Progenitor cell of endocrine pancreas (in vitro differentiated cells): ENCODE measurements around the gene CRBN. TPM values are rescaled to one million over a fixed set of nuclear protein-coding genes. Genes with fewer than 3 reads are reported as not detected.

Source experiments
- DNase-seq: peaks from one replicate; pipeline ENCODE4 v3.0.0; 2021; ENCODE audit warnings: low spot score; ENCODE audit not compliant: unreplicated experiment
- H3K27ac Mint-ChIP-seq: 2 replicates; pipeline ENCODE4 v1.8.0; 2021; ENCODE audit warnings: mild to moderate bottlenecking, moderate library complexity, mixed read lengths
- H3K27me3 Mint-ChIP-seq: 2 replicates; pipeline ENCODE4 v1.8.0; 2021; ENCODE audit warnings: mixed read lengths
- H3K36me3 Mint-ChIP-seq: 2 replicates; pipeline ENCODE4 v1.8.0; 2022; ENCODE audit warnings: mixed read lengths; ENCODE audit not compliant: insufficient read depth
- H3K4me1 Mint-ChIP-seq: 2 replicates; pipeline ENCODE4 v1.8.0; 2021; ENCODE audit warnings: low read depth, mixed read lengths
- H3K4me3 Mint-ChIP-seq: 2 replicates; pipeline ENCODE4 v1.8.0; 2021; ENCODE audit warnings: low read depth, mild to moderate bottlenecking, moderate library complexity, mixed read lengths
- H3K9me3 Mint-ChIP-seq: 2 replicates; pipeline ENCODE4 v1.8.0; 2021; ENCODE audit warnings: low read depth, mixed read lengths
- CTCF ChIP-seq: fragments of 200-600 bp; sonication (generic); IDR thresholded peaks from one replicate; pipeline ENCODE4 v1.5.0; 2021; ENCODE audit warnings: antibody characterized with exemption, mild to moderate bottlenecking; ENCODE audit not compliant: unreplicated experiment
- total RNA-seq: library from RNA; stranded (reverse); gene quantifications from 2 replicates; pipeline ENCODE4 v1.2.1, GENCODE V29; 2021

CRBN gene
- total RNA-seq, 1 donor from 2014 or later = 40.1 TPM

GRCh38 chr3:3107858-3108257 is 71.6 kb downstream of the CRBN start:
- Mint-ChIP-seq H3K4me1 (peaks cover 10% of the 10 kb centered on the region), H3K27ac (no peak overlapping the region), H3K4me3 (no peak overlapping the region), H3K27me3 (peaks cover 14% of the 10 kb centered on the region), H3K9me3 (no peaks in the 10 kb centered on the region), H3K36me3 (no peaks in the 10 kb centered on the region)
- TF ChIP-seq CTCF = no peak
- no peak for DNase-seq

- no peak overlapping the region for H3K27ac Mint-ChIP-seq
- no peaks in the 10 kb centered on the region for H3K9me3 Mint-ChIP-seq
- H3K36me3 Mint-ChIP-seq = no peaks in the 10 kb centered on the region
- H3K4me1 Mint-ChIP-seq = peaks cover 10% of the 10 kb centered on the region
- H3K27me3 Mint-ChIP-seq = peaks cover 14% of the 10 kb centered on the region
- TF ChIP-seq CTCF = no peak
- DNase-seq = no peak
- H3K4me3 Mint-ChIP-seq = no peak overlapping the region
Measured at GRCh38 chr3:3107181-3107580, 72.3 kb downstream of the CRBN start.

GRCh38 chr3:3105815-3106214 is 73.7 kb downstream of the CRBN start:
- Mint-ChIP-seq H3K27me3 (peaks cover 12% of the 10 kb centered on the region), H3K4me1 (peaks cover 9% of the 10 kb centered on the region), H3K36me3 (no peaks in the 10 kb centered on the region), H3K4me3 (no peak overlapping the region), H3K27ac (no peak overlapping the region), H3K9me3 (no peaks in the 10 kb centered on the region)
- DNase-seq = no peak
- no peak for TF ChIP-seq CTCF

- no peak for DNase-seq
- no peak for TF ChIP-seq CTCF
- Mint-ChIP-seq H3K27me3 (peaks cover 8% of the 10 kb centered on the region), H3K27ac (no peak overlapping the region), H3K4me1 (peaks cover 3% of the 10 kb centered on the region), H3K36me3 (no peaks in the 10 kb centered on the region), H3K9me3 (no peaks in the 10 kb centered on the region), H3K4me3 (no peak overlapping the region)
Measured at GRCh38 chr3:3105246-3105645, 74.2 kb downstream of the CRBN start.

- Mint-ChIP-seq H3K27ac (no peak overlapping the region), H3K4me1 (no peaks in the 10 kb centered on the region), H3K4me3 (no peak overlapping the region), H3K36me3 (no peaks in the 10 kb centered on the region), H3K27me3 (peaks cover 6% of the 10 kb centered on the region), H3K9me3 (no peaks in the 10 kb centered on the region)
- no peak for DNase-seq
- no peak for TF ChIP-seq CTCF
Measured at GRCh38 chr3:3102751-3103150, 76.7 kb downstream of the CRBN start.
